Vagina (tissue), 2 donors: Measurements from ENCODE around the gene CTNNA3.

Experiments used
- CTCF ChIP-seq, 3 experiments: fragments of 450-650 bp in 2 of 3; fragments of 200-600 bp in 1 of 3; sonication (generic) in 1 of 3; IDR thresholded peaks; one replicate each; pipeline ENCODE4 v1.5.1; 2017 to 2019; ENCODE audit warnings: antibody characterized with exemption in 3 of 3, mild to moderate bottlenecking in 2 of 3, moderate library complexity in 2 of 3
- POLR2A ChIP-seq, 2 donors: fragments of 450-650 bp; IDR thresholded peaks; one replicate each; pipeline ENCODE4 v1.6.1; 2017; ENCODE audit warnings: antibody characterized with exemption in 2 of 2, mild to moderate bottlenecking in 2 of 2, moderate library complexity in 2 of 2
- POLR2AphosphoS5 ChIP-seq, 2 donors: sonication (generic); formaldehyde crosslinking; IDR thresholded peaks; one replicate each; pipeline ENCODE4 v1.9.0; 2017; ENCODE audit warnings: antibody characterized with exemption in 2 of 2, mild to moderate bottlenecking in 2 of 2, low read depth in 1 of 2; ENCODE audit not compliant: insufficient read depth in 1 of 2

- no peak for TF ChIP-seq POLR2A (IDR thresholded peaks at IDR 0.05)
- no peak for TF ChIP-seq CTCF (IDR thresholded peaks at IDR 0.05)
- TF ChIP-seq POLR2AphosphoS5 (IDR thresholded peaks at IDR 0.05; ENCODE audit: insufficient read depth in 1 of 2, low read depth in 1 of 2) = no peak
These were observed 776.7 kb downstream of the CTNNA3 start for GRCh38 chr10:66919248-66919647.
